Panc1 (cell line): ENCODE data around the gene GBE1. TPM values are rescaled to one million over a fixed set of nuclear protein-coding genes. Genes with fewer than 3 reads are reported as not detected.

Source experiments
- ATAC-seq: fragments of 200-7000 bp; cut with Tn5 transposase; 2 replicates; pipeline ENCODE4 v1.9.1; 2020; ENCODE audit warnings: mild to moderate bottlenecking, moderate library complexity
- BruUV-seq: library from RNA; stranded (reverse); fragments of 400-500 nt; replicated peaks from 2 replicates; lab custom pipeline; 2021; lab: Mats Ljungman, UMichigan
- CTCF ChIA-PET: fragments of 300-600 bp; sonication (Branson Sonifier 250); formaldehyde crosslinking; loops from one replicate; lab custom pipeline; 2022; ENCODE audit warnings: antibody characterized with exemption; lab: Charles Lee
- POLR2A ChIA-PET: fragments of 300-600 bp; sonication (Branson Sonifier 250); formaldehyde crosslinking; loops from one replicate; lab custom pipeline; 2022; ENCODE audit warnings: antibody characterized with exemption; lab: Charles Lee
- DNase-seq: peaks from one replicate; pipeline ENCODE4 v3.0.0-alpha.2; 2010; ENCODE audit warnings: low read depth, low spot score
- H3K27ac ChIP-seq: 2 replicates; pipeline ENCODE4 v1.5.1; 2011; ENCODE audit warnings: mild to moderate bottlenecking, low read length, inconsistent platforms
- H3K27me3 ChIP-seq: fragments of 200-500 bp; sonication (Bioruptor generic); 2 replicates; pipeline ENCODE4 v1.6.0; 2014; ENCODE audit warnings: low read length, inconsistent platforms; ENCODE audit not compliant: control insufficient read depth, insufficient read depth
- H3K36me3 ChIP-seq: fragments of 200-500 bp; sonication (Bioruptor generic); 2 replicates; pipeline ENCODE4 v1.5.1; 2014; ENCODE audit warnings: inconsistent platforms, mild to moderate bottlenecking, low read length, moderate library complexity; ENCODE audit not compliant: control insufficient read depth, insufficient read depth
- H3K4me1 ChIP-seq: 2 replicates; pipeline ENCODE4 v1.5.1; 2011; ENCODE audit warnings: inconsistent platforms, mild to moderate bottlenecking, low read length, moderate library complexity; ENCODE audit not compliant: control insufficient read depth, insufficient read depth
- H3K4me3 ChIP-seq, 2 experiments: 2 replicates each; pipeline ENCODE4 v1.5.1; 2011 to 2012; ENCODE audit warnings: low read depth in 2 of 2, low read length in 2 of 2, mild to moderate bottlenecking in 2 of 2, inconsistent platforms in 1 of 2, moderate library complexity in 1 of 2
- H3K9me3 ChIP-seq: fragments of 200-500 bp; sonication (Bioruptor generic); 2 replicates; pipeline ENCODE4 v1.5.1; 2014; ENCODE audit warnings: low read depth, mild to moderate bottlenecking, inconsistent platforms, low read length, moderate library complexity; ENCODE audit not compliant: control insufficient read depth, insufficient read depth
- CTCF ChIP-seq: fragments of 450-650 bp; IDR thresholded peaks from 2 replicates; pipeline ENCODE4 v1.5.1; 2017; ENCODE audit warnings: mild to moderate bottlenecking
- POLR2AphosphoS5 ChIP-seq: IDR thresholded peaks from 2 replicates; pipeline ENCODE4 v1.6.1; 2012; ENCODE audit warnings: mild to moderate bottlenecking, low read depth, low read length, moderate library complexity
- SIN3A ChIP-seq: IDR thresholded peaks from 2 replicates; pipeline ENCODE4 v1.6.1; 2012; ENCODE audit warnings: low read depth, mild to moderate bottlenecking, low read length, moderate library complexity, borderline replicate concordance; ENCODE audit not compliant: insufficient read depth
- TCF7L2 ChIP-seq: IDR thresholded peaks from 2 replicates; pipeline ENCODE4 v1.6.1; 2011; ENCODE audit warnings: mild to moderate bottlenecking, low read depth, low read length, inconsistent platforms
- in situ Hi-C: cut with HindIII; loops from 2 replicates; pipeline ENCODE4 v1.10.0; 2016; ENCODE audit warnings: low sequenced_read_pairs, low pct_unique_long_range_greater_than_20kb
- intact Hi-C: fragments of 100-400 bp; cut with micrococcal nuclease; formaldehyde crosslinking; loops from one replicate; pipeline ENCODE4 v1.10.0; 2022; ENCODE audit not compliant: unreplicated experiment
- total RNA-seq: library from RNA; stranded (reverse); gene quantifications from one replicate; pipeline ENCODE4 v1.2.1, GENCODE V29; 2021; ENCODE audit not compliant: unreplicated experiment
- TF ChIP-seq, protein P1 (sequence below), 2 experiments: IDR thresholded peaks; 2 replicates each; pipeline ENCODE4 v1.6.1; 2011 to 2012; ENCODE audit warnings: low read depth in 2 of 2, control low read depth in 1 of 2, low read length in 1 of 2, mild to moderate bottlenecking in 1 of 2, moderate library complexity in 1 of 2; ENCODE audit not compliant: insufficient read depth in 1 of 2

The GBE1 gene
- total RNA-seq, 1 experiment from 2014 or later: 30.4 TPM

GRCh38 chr3:81612768-81613167 lies 148.7 kb downstream of the GBE1 start:
- in situ Hi-C loops (no loop called here), intact Hi-C loops (no loop called here)
- TF ChIP-seq POLR2AphosphoS5 (no peak), TCF7L2 (no peak), CTCF (no peak), SIN3A (no peak)
- TF ChIP-seq, protein P1, sequence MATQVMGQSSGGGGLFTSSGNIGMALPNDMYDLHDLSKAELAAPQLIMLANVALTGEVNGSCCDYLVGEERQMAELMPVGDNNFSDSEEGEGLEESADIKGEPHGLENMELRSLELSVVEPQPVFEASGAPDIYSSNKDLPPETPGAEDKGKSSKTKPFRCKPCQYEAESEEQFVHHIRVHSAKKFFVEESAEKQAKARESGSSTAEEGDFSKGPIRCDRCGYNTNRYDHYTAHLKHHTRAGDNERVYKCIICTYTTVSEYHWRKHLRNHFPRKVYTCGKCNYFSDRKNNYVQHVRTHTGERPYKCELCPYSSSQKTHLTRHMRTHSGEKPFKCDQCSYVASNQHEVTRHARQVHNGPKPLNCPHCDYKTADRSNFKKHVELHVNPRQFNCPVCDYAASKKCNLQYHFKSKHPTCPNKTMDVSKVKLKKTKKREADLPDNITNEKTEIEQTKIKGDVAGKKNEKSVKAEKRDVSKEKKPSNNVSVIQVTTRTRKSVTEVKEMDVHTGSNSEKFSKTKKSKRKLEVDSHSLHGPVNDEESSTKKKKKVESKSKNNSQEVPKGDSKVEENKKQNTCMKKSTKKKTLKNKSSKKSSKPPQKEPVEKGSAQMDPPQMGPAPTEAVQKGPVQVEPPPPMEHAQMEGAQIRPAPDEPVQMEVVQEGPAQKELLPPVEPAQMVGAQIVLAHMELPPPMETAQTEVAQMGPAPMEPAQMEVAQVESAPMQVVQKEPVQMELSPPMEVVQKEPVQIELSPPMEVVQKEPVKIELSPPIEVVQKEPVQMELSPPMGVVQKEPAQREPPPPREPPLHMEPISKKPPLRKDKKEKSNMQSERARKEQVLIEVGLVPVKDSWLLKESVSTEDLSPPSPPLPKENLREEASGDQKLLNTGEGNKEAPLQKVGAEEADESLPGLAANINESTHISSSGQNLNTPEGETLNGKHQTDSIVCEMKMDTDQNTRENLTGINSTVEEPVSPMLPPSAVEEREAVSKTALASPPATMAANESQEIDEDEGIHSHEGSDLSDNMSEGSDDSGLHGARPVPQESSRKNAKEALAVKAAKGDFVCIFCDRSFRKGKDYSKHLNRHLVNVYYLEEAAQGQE (IDR thresholded peaks at IDR 0.05; ENCODE audit: insufficient read depth in 1 of 2, low read depth in 2 of 2, low read length in 1 of 2): no peak
- H3K27ac ChIP-seq: no peak overlapping the region
- POLR2A ChIA-PET: interaction anchor here (0.7 kb wide), 1 partner anchor 113 kb away, joined by 24 read pairs; no protein-coding TSS in a partner anchor
- CTCF ChIA-PET: interaction anchor here (0.6 kb wide), 1 partner anchor 38 kb away, joined by 12 read pairs; no protein-coding TSS in a partner anchor
- H3K36me3 ChIP-seq: no peaks in the 10 kb centered on the region
- DNase-seq (no peak), ATAC-seq (no peak)
- H3K4me1 ChIP-seq: no peaks in the 10 kb centered on the region
- no peaks in the 10 kb centered on the region for H3K9me3 ChIP-seq
- H3K4me3 ChIP-seq: no peak overlapping the region
- BruUV-seq: no TSS peak
- H3K27me3 ChIP-seq: no peaks in the 10 kb centered on the region

DNA sequence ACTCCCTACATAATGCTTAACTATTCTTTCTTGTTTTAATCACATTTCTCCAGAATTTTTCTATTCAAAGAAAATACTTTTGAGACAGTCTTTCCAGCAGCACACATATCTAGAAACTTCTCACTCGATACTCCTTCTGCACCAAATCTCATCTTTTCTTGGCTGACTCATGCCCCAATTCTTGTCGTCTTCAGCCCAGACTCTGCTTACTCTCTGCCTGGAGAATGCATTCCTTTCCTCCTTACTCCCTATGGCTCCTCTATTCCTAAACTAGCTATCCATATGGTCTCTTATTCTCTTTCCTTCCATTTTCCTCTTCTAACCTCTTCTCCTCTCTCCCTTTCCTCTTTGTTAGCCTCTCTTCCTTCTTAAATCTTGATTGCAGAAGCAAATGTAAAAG lies 158.7 kb downstream of the GBE1 start:
- in situ Hi-C loops: no loop called here
- no TSS peak for BruUV-seq
- intact Hi-C loops: no loop called here
- no peak overlapping the region for H3K4me3 ChIP-seq
- no peaks in the 10 kb centered on the region for H3K36me3 ChIP-seq
- H3K27ac ChIP-seq: no peak overlapping the region
- no peaks in the 10 kb centered on the region for H3K4me1 ChIP-seq
- TF ChIP-seq SIN3A (no peak), CTCF (no peak), POLR2AphosphoS5 (no peak), TCF7L2 (no peak)
- TF ChIP-seq, protein P1 (IDR thresholded peaks at IDR 0.05; ENCODE audit: insufficient read depth in 1 of 2, low read depth in 2 of 2, low read length in 1 of 2): no peak
- ATAC-seq: no peak
- H3K9me3 ChIP-seq: no peaks in the 10 kb centered on the region
- ChIA-PET POLR2A (no interaction called here), CTCF (no interaction called here)
- H3K27me3 ChIP-seq: no peaks in the 10 kb centered on the region
- DNase-seq: no peak
